Mononuclear cell (primary cell): ENCODE results near the gene MADD. TPM values are rescaled to one million over a fixed set of nuclear protein-coding genes. Genes with fewer than 3 reads are reported as not detected.
"Not testable (repeated sequence)": the region's sequence is repeated elsewhere in the genome, so short reads cannot be mapped to it uniquely, and the experiment has no call there.

Experiments
- H3K27me3 ChIP-seq: 2 replicates; pipeline ENCODE4 v1.6.0; 2011; ENCODE audit warnings: low read length, control low read depth; ENCODE audit not compliant: insufficient read depth
- H3K4me1 ChIP-seq: 2 replicates; pipeline ENCODE4 v1.5.1; 2011; ENCODE audit warnings: mild to moderate bottlenecking, low read length, control low read depth; ENCODE audit not compliant: insufficient read depth
- H3K4me3 ChIP-seq: 2 replicates; pipeline ENCODE4 v1.5.1; 2011; ENCODE audit warnings: mild to moderate bottlenecking, low read length, moderate library complexity
- H3K9me3 ChIP-seq: 2 replicates; pipeline ENCODE4 v1.5.1; 2011; ENCODE audit warnings: low read depth, mild to moderate bottlenecking, control low read depth, low read length
- total RNA-seq: library from RNA; depleted of rRNA; stranded (reverse); fragments of >200 nt; gene quantifications from one replicate; pipeline ENCODE4 v1.2.3, GENCODE V29; 2012

The MADD gene
- total RNA-seq, 1 donor, result 87.8 TPM

DNA sequence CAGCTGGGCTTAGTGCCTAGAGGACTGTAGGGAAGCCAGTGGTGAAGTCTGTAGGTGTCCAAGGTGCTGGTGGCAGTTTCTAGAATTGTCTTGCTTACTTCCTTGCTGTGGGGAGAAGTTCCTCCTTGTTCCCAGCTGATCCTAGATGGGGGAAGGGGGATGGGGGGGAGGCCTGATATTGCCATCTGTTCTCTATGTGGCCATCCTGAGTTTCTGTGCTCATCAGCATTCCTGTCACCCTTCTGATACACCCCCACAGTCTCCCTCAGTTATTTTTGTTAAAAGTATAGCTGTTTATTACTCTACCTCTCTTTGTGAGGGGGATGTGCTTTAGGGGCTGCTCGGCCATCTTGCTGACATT, 36.5 kb downstream of the MADD start:
- peaks cover 6% of the 10 kb centered on the region for H3K9me3 ChIP-seq
- no peaks in the 10 kb centered on the region for H3K27me3 ChIP-seq
- no peak overlapping the region for H3K4me3 ChIP-seq
- H3K4me1 ChIP-seq, result no peaks in the 10 kb centered on the region

GRCh38 chr11:47308050-47308823, 38.3 kb downstream of the MADD start:
- Histone ChIP-seq H3K4me3 (no peak overlapping the region), H3K4me1 (no peaks in the 10 kb centered on the region), H3K9me3 (no peaks in the 10 kb centered on the region), H3K27me3 (no peaks in the 10 kb centered on the region)

DNA sequence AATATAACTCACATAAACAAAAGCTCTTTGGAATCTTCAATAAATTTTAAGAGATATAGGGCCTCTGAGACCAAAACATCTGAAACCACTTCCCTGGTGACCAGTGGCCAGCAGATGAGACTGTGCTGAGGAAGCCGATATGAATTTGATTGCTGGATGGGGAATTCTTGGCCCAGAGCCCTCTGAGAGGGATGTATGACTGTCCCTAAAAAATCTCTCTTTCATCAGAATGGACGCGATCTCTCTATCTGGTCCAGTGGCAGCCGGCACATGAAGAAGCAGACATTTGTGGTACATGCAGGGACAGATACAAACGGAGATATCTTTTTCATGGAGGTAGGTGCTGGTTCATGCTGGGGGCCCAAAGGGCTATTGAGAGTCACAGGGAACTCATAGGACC, 45.1 kb downstream of the MADD start:
- H3K27me3 ChIP-seq, result no peaks in the 10 kb centered on the region
- H3K4me1 ChIP-seq, result no peaks in the 10 kb centered on the region
- H3K9me3 ChIP-seq, result no peaks in the 10 kb centered on the region
- no peak overlapping the region for H3K4me3 ChIP-seq

DNA sequence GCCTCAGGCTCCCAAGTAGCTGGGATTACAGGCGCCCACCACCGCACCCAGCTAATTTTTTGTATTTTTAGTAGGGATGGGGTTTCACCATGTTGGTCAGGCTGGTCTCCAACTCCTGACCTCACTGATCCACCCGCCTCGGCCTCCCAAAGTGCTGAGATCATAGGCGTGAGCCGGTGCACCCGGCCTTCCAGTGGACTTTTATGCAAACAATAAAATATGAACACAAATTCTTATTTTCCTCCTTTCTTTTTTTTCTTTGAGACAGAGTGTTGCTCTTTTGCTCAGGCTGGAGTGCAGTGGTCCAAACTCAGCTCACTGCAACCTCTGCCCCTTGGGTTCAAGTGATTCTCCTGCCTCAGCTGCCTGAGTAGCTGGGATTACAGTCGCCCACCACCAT, 46.6 kb downstream of the MADD start:
- not testable (repeated sequence) for H3K9me3 ChIP-seq, H3K27me3 ChIP-seq, H3K4me3 ChIP-seq, H3K4me1 ChIP-seq

DNA sequence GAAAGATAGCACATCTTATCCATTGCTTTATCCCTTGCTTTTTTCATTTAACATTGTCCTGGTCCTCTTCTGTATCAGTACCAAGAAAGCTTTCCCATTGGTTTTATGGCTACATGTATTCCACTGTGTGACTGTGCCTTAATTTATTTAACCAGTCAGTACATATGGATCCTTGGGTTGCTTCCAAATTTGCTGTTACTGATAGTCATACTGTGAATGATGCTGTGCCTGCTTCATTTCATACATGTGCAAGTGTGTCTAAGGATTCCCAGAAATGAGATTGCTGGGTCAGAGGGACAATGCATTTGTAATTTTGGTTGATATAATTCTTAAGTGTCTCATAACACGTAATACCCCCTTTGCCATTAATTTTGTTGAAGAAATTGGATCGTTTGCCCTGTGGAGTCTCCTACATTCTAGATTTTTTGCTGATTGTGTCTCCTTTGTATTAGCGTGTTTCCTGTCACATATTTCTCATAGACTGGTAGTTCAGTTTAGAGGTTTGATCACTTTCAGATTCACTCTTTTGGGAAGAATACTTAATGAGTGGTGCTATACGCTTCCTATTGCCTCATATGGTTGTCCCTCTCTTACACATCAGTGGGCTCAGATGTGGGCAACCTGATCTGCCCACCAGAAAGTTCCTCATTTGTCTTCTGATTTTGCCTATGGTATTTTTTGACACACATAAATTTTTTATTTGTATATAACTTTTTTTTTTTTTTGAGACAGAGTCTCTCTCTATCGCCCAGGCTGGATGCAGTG, 47.3 kb downstream of the MADD start:
- Histone ChIP-seq H3K4me1 (no peaks in the 10 kb centered on the region), H3K9me3 (no peaks in the 10 kb centered on the region), H3K4me3 (no peak overlapping the region), H3K27me3 (no peaks in the 10 kb centered on the region)

DNA sequence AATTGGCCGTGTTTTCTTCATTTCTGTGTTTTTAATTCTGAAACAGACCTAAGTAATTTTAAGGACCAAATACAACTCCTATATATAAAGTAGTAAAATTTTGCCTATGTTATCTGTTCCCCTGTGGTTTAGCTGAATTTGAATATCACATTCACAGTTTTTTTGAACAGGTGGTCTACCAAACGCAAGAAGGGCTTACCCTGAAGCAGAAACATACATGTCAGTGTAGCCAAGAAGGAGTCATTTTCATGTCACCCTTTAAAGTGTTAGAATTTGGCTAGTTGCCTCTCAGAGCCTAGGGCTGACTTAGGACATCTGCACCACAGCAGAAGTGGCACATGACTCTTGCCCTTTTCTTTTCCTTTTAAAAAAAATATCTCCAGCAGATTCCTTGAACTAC, 48.2 kb downstream of the MADD start:
- Histone ChIP-seq H3K9me3 (no peaks in the 10 kb centered on the region), H3K4me3 (no peak overlapping the region), H3K27me3 (no peaks in the 10 kb centered on the region), H3K4me1 (no peaks in the 10 kb centered on the region)

DNA sequence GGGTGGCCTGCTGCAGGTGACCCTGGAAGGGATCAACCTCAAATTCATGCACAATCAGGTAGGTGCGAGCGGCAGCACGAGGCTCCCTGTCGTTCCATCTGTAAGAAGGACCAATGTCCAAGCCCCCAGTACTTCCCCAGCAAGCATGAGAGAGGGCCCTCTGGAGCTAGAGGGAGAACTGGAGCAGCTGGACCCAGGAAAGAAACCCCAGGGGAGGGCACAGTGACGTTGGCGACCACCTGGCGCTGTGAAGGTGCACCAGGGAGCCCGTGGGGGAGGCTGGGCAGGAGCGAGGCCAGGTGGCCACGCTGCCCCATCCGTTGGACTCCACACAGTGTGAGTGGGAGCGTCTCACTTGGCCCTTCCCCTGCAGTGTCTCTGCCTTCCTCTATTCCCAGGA, 54.6 kb downstream of the MADD start:
- Histone ChIP-seq H3K9me3 (no peaks in the 10 kb centered on the region), H3K27me3 (no peaks in the 10 kb centered on the region), H3K4me1 (no peaks in the 10 kb centered on the region), H3K4me3 (no peak overlapping the region)

DNA sequence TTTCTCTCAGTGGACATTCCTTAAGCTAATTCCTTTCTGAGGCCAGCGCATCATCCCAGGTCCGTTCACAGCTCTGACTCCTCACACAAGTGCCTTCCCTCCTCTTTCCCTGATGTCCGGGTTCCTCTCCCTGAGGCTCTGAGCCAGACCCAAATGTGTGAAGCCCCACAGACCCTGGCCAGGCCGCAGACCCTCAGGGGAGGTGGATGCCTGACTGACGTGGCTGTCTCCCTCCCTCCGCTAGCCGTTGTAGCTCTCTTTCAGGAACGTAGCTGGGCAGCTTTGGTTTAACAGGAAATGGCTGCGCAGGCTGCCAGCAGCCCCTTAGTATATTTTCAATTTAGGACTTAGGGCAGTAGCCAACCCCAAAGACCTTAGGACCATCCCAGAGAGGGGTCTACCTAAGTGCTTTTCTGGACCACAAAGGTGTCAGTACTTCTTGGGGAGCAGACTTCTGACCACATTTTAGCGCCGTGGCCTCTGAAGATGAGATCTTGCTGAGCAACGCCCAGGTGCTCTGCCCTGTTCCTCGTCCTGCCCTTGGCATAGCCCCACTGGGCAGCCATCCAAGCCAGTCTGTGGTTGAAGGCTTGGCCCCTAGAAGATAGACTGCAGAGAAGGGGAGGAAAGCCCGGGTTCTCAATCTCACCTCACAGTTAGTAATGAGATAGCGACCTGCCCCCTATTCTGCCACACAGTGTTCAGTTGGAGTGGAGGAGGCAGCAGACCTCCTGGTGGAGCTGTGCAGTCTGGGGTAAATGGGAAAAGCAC, 55.5 kb downstream of the MADD start:
- H3K27me3 ChIP-seq, result no peaks in the 10 kb centered on the region
- no peaks in the 10 kb centered on the region for H3K9me3 ChIP-seq
- no peak overlapping the region for H3K4me3 ChIP-seq
- no peaks in the 10 kb centered on the region for H3K4me1 ChIP-seq

- H3K4me1 ChIP-seq, result no peaks in the 10 kb centered on the region
- no peaks in the 10 kb centered on the region for H3K27me3 ChIP-seq
- no peak overlapping the region for H3K4me3 ChIP-seq
- no peaks in the 10 kb centered on the region for H3K9me3 ChIP-seq
Measured at GRCh38 chr11:47326198-47326597, 56.3 kb downstream of the MADD start.

DNA sequence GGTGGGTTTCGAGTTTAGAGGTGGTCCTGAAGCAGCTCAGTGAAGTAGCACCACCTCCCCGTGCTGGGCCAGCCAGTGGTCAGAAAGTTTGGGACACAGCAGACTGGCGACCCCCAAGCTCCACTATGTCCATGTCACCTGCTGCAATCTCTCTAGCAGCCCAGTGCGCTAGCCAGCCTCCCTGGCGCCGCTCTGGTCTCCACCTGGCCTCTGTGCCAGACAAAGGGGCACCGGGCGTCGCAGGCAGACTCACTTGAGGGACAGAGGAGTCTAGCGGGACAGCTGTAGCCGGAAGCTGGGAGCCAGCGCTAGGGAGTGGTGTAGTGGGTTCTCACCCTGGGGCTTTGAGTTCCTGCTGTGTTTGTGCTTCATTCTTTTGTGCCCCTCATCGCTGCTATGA, 57.1 kb downstream of the MADD start:
- Histone ChIP-seq H3K9me3 (no peaks in the 10 kb centered on the region), H3K4me3 (no peak overlapping the region), H3K27me3 (no peaks in the 10 kb centered on the region), H3K4me1 (no peaks in the 10 kb centered on the region)

- Histone ChIP-seq H3K4me3 (no peak overlapping the region), H3K4me1 (no peaks in the 10 kb centered on the region), H3K27me3 (no peaks in the 10 kb centered on the region), H3K9me3 (no peaks in the 10 kb centered on the region)
Measured at GRCh38 chr11:47327949-47328348, 58.0 kb downstream of the MADD start.

GRCh38 chr11:47328449-47329390, 58.8 kb downstream of the MADD start:
- no peak overlapping the region for H3K4me3 ChIP-seq
- H3K9me3 ChIP-seq, result no peaks in the 10 kb centered on the region
- no peaks in the 10 kb centered on the region for H3K27me3 ChIP-seq
- no peaks in the 10 kb centered on the region for H3K4me1 ChIP-seq

DNA sequence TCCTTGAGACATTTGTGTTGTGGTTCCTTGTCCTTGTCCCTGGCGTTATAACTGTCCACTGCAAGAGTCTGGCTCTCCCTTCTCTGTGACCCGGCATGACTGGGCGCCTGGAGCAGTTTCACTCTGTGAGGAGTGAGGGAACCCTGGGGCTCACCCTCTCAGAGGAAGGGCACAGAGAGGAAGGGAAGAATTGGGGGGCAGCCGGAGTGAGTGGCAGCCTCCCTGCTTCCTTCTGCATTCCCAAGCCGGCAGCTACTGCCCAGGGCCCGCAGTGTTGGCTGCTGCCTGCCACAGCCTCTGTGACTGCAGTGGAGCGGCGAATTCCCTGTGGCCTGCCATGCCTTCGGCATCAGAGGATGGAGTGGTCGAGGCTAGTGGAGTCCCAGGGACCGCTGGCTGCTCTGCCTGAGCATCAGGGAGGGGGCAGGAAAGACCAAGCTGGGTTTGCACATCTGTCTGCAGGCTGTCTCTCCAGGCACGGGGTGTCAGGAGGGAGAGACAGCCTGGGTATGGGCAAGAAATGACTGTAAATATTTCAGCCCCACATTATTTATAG, 59.6 kb downstream of the MADD start:
- H3K4me1 ChIP-seq, result no peaks in the 10 kb centered on the region
- H3K27me3 ChIP-seq, result no peaks in the 10 kb centered on the region
- no peaks in the 10 kb centered on the region for H3K9me3 ChIP-seq
- no peak overlapping the region for H3K4me3 ChIP-seq
